H1 (cell line): ENCODE results near the gene FAM219A. TPM values are rescaled to one million over a fixed set of nuclear protein-coding genes. Genes with fewer than 3 reads are reported as not detected.

ENCODE experiments used
- CHD1 ChIP-seq: IDR thresholded peaks from 2 replicates; pipeline ENCODE4 v1.6.1; 2012; ENCODE audit warnings: low read depth, low read length, improper control_type of control experiment
- EGR1 ChIP-seq: IDR thresholded peaks from 2 replicates; pipeline ENCODE4 v1.6.1; 2011; ENCODE audit warnings: low read depth, low read length, borderline replicate concordance
- EP300 ChIP-seq, 2 experiments: IDR thresholded peaks; 1 replicate in 1 of 2; 2 replicates in 1 of 2; pipeline ENCODE4 v1.6.1; 2011 to 2012; ENCODE audit warnings: low read depth in 2 of 2, low read length in 2 of 2, mild to moderate bottlenecking in 2 of 2, borderline replicate concordance in 1 of 2, inconsistent platforms in 1 of 2, moderate library complexity in 1 of 2
- KDM1A ChIP-seq: fragments of 200-600, 300-600 bp; sonication (generic); IDR thresholded peaks from 2 replicates; pipeline ENCODE4 v1.7.1; 2016; ENCODE audit warnings: mild to moderate bottlenecking, low read length, borderline replicate concordance
- NANOG ChIP-seq: IDR thresholded peaks from 2 replicates; pipeline ENCODE4 v1.6.1; 2011; ENCODE audit warnings: low read length, low read depth, mild to moderate bottlenecking, inconsistent platforms; ENCODE audit not compliant: insufficient read depth, poor library complexity, severe bottlenecking
- POU5F1 ChIP-seq: IDR thresholded peaks from 2 replicates; pipeline ENCODE4 v1.6.1; 2011; ENCODE audit warnings: low read depth, mild to moderate bottlenecking, low read length, moderate library complexity
- RXRA ChIP-seq: IDR thresholded peaks from 2 replicates; pipeline ENCODE4 v1.6.1; 2011; ENCODE audit warnings: low read depth, mild to moderate bottlenecking, low read length, moderate library complexity; ENCODE audit not compliant: insufficient read depth
- SIN3A ChIP-seq, 2 experiments: IDR thresholded peaks in 1 of 2; conservative IDR thresholded peaks in 1 of 2; 2 replicates each; pipeline ENCODE4 v1.6.1; 2011 to 2012; ENCODE audit warnings: low read length in 2 of 2, improper control_type of control experiment in 1 of 2, low read depth in 1 of 2, mild to moderate bottlenecking in 1 of 2
- polyA plus RNA-seq, 7 experiments: library from polyadenylated mRNA; depleted of rRNA in 3 of 7; stranded (reverse) in 5 of 7; unstranded in 2 of 7; fragments of >200 nt in 5 of 7; fragments of 200-250 nt in 2 of 7; gene quantifications; 1 replicate in 5 of 7; 2 replicates in 1 of 7; 4 replicates in 1 of 7; pipeline versions ENCODE4 v1.2.1 to v1.2.3, GENCODE V29; 2011 to 2013; ENCODE audit warnings: missing spikeins in 2 of 7, mixed read lengths in 2 of 7
- total RNA-seq: library from RNA; stranded (reverse); fragmentation: NEBNext Ultra II Directional; extraction: Animal tissue kit (Norgen Biotek cat#: 25700); gene quantifications from 2 replicates; pipeline ENCODE4 v1.2.1, GENCODE V29; 2021
- TF ChIP-seq, protein P1 (sequence below): fragments of 300-600 bp; sonication (generic); IDR thresholded peaks from 2 replicates; pipeline ENCODE4 v1.7.1; 2012; ENCODE audit warnings: low read length, moderate library complexity, mild to moderate bottlenecking, inconsistent platforms; ENCODE audit not compliant: insufficient replicate concordance

The FAM219A gene
- total and polyA plus RNA-seq, 2 of the 8 experiments (the other 6 are each of a cell fraction or from before 2014, with no cell fraction given), result 7.7 to 10.4 TPM

- TF ChIP-seq, protein P1, sequence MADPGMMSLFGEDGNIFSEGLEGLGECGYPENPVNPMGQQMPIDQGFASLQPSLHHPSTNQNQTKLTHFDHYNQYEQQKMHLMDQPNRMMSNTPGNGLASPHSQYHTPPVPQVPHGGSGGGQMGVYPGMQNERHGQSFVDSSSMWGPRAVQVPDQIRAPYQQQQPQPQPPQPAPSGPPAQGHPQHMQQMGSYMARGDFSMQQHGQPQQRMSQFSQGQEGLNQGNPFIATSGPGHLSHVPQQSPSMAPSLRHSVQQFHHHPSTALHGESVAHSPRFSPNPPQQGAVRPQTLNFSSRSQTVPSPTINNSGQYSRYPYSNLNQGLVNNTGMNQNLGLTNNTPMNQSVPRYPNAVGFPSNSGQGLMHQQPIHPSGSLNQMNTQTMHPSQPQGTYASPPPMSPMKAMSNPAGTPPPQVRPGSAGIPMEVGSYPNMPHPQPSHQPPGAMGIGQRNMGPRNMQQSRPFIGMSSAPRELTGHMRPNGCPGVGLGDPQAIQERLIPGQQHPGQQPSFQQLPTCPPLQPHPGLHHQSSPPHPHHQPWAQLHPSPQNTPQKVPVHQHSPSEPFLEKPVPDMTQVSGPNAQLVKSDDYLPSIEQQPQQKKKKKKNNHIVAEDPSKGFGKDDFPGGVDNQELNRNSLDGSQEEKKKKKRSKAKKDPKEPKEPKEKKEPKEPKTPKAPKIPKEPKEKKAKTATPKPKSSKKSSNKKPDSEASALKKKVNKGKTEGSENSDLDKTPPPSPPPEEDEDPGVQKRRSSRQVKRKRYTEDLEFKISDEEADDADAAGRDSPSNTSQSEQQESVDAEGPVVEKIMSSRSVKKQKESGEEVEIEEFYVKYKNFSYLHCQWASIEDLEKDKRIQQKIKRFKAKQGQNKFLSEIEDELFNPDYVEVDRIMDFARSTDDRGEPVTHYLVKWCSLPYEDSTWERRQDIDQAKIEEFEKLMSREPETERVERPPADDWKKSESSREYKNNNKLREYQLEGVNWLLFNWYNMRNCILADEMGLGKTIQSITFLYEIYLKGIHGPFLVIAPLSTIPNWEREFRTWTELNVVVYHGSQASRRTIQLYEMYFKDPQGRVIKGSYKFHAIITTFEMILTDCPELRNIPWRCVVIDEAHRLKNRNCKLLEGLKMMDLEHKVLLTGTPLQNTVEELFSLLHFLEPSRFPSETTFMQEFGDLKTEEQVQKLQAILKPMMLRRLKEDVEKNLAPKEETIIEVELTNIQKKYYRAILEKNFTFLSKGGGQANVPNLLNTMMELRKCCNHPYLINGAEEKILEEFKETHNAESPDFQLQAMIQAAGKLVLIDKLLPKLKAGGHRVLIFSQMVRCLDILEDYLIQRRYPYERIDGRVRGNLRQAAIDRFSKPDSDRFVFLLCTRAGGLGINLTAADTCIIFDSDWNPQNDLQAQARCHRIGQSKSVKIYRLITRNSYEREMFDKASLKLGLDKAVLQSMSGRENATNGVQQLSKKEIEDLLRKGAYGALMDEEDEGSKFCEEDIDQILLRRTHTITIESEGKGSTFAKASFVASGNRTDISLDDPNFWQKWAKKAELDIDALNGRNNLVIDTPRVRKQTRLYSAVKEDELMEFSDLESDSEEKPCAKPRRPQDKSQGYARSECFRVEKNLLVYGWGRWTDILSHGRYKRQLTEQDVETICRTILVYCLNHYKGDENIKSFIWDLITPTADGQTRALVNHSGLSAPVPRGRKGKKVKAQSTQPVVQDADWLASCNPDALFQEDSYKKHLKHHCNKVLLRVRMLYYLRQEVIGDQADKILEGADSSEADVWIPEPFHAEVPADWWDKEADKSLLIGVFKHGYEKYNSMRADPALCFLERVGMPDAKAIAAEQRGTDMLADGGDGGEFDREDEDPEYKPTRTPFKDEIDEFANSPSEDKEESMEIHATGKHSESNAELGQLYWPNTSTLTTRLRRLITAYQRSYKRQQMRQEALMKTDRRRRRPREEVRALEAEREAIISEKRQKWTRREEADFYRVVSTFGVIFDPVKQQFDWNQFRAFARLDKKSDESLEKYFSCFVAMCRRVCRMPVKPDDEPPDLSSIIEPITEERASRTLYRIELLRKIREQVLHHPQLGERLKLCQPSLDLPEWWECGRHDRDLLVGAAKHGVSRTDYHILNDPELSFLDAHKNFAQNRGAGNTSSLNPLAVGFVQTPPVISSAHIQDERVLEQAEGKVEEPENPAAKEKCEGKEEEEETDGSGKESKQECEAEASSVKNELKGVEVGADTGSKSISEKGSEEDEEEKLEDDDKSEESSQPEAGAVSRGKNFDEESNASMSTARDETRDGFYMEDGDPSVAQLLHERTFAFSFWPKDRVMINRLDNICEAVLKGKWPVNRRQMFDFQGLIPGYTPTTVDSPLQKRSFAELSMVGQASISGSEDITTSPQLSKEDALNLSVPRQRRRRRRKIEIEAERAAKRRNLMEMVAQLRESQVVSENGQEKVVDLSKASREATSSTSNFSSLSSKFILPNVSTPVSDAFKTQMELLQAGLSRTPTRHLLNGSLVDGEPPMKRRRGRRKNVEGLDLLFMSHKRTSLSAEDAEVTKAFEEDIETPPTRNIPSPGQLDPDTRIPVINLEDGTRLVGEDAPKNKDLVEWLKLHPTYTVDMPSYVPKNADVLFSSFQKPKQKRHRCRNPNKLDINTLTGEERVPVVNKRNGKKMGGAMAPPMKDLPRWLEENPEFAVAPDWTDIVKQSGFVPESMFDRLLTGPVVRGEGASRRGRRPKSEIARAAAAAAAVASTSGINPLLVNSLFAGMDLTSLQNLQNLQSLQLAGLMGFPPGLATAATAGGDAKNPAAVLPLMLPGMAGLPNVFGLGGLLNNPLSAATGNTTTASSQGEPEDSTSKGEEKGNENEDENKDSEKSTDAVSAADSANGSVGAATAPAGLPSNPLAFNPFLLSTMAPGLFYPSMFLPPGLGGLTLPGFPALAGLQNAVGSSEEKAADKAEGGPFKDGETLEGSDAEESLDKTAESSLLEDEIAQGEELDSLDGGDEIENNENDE, result no peak
- TF ChIP-seq EP300 (IDR thresholded peaks at IDR 0.05; ENCODE audit: borderline replicate concordance in 1 of 2, low read depth in 2 of 2, low read length in 2 of 2) (no peak), SIN3A (conservative IDR thresholded peaks at IDR 0.05 in 1 of 2, IDR thresholded peaks at IDR 0.05 in 1 of 2; ENCODE audit: low read depth in 1 of 2, low read length in 2 of 2) (no peak), EGR1 (no peak), RXRA (no peak), POU5F1 (no peak), CHD1 (no peak), KDM1A (no peak), NANOG (no peak)
These were observed 72.7 kb downstream of the FAM219A start (continued) for GRCh38 chr9:34385561-34386230.
